Right atrium auricular region (tissue), 2 donors: ENCODE measurements around the gene RPN1. TPM values are rescaled to one million over a fixed set of nuclear protein-coding genes. Genes with fewer than 3 reads are reported as not detected.

Source experiments
- DNase-seq: peaks from one replicate; pipeline ENCODE4 v3.0.0-alpha.2; 2019; ENCODE audit warnings: low spot score
- H3K27ac ChIP-seq, 2 donors: fragments of 200-600 bp; sonication (generic); 1 replicate in 1 of 2; 2 replicates in 1 of 2; pipeline ENCODE4 v1.5.1; 2016 to 2019
- H3K27me3 ChIP-seq, 2 donors: fragments of 200-600 bp; sonication (generic); one replicate each; pipeline versions ENCODE4 v1.5.1 to v1.6.0; 2017 to 2019
- H3K36me3 ChIP-seq: fragments of 200-600 bp; sonication (generic); one replicate; pipeline ENCODE4 v1.5.1; 2016
- H3K4me1 ChIP-seq, 2 donors: fragments of 200-600 bp; sonication (generic); one replicate each; pipeline versions ENCODE4 v1.5.1 to v1.6.0; 2017 to 2019
- H3K4me3 ChIP-seq, 2 donors: fragments of 200-600 bp; sonication (generic); 1 replicate in 1 of 2; 2 replicates in 1 of 2; pipeline ENCODE4 v1.5.1; 2017 to 2019; ENCODE audit warnings: mild to moderate bottlenecking in 1 of 2, moderate library complexity in 1 of 2
- H3K9me3 ChIP-seq, 2 donors: fragments of 200-600 bp; sonication (generic); one replicate each; pipeline ENCODE4 v1.5.1; 2019
- CTCF ChIP-seq, 2 donors: fragments of 200-600 bp; sonication (generic); IDR thresholded peaks; one replicate each; pipeline ENCODE4 v1.5.1; 2019; ENCODE audit warnings: antibody characterized with exemption in 2 of 2
- total RNA-seq, 2 donors: library from RNA; depleted of rRNA; stranded (reverse); fragments of >200 nt; gene quantifications; one replicate each; pipeline ENCODE4 v1.1.0, GENCODE V29; 2016

RPN1 gene
- total RNA-seq, 2 donors from 2014 or later = 168 to 189 TPM

DNA sequence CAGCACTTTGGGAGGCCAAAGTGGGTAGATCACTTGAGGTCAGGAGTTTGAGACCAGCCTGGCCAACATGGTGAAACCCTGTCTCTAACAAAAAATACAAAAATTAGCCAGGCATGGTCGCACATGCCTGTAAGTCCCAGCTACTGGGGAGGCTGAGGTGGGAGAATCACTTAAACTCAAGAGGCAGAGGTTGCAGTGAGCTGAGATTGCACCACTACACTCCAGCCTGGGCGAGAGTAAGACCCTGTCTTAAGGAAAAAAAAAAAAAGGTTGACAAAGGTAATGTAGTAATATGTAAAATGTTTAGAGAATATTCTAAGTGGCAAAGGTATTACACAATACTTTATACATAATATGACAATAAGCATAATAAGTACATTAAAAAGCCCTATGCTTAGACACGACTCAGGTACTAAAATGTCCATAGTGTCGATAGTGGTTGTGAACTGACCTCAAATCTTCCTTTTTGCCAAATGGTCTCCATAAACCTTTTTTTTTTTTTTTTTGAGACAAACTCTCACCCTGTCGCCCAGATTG is 16.5 kb downstream of the RPN1 start:
- Histone ChIP-seq H3K27me3 (no peaks in the 10 kb centered on the region), H3K27ac (no peak overlapping the region), H3K4me1 (no peaks in the 10 kb centered on the region), H3K4me3 (no peak overlapping the region), H3K9me3 (no peaks in the 10 kb centered on the region), H3K36me3 (peaks cover 46% of the 10 kb centered on the region)
- DNase-seq = no peak
- no peak for TF ChIP-seq CTCF (IDR thresholded peaks at IDR 0.05)

- H3K4me3 ChIP-seq = no peak overlapping the region
- no peaks in the 10 kb centered on the region for H3K9me3 ChIP-seq
- H3K27ac ChIP-seq = peak overlapping the region; percentile 2 to 25
- DNase-seq = no peak
- peaks cover 56% of the 10 kb centered on the region for H3K36me3 ChIP-seq
- no peaks in the 10 kb centered on the region for H3K27me3 ChIP-seq
- H3K4me1 ChIP-seq = no peaks in the 10 kb centered on the region
- no peak for TF ChIP-seq CTCF (IDR thresholded peaks at IDR 0.05)
These were observed 18.3 kb downstream of the RPN1 start for GRCh38 chr3:128632301-128632700.

GRCh38 chr3:128629936-128630335 is 20.7 kb downstream of the RPN1 start:
- no peak overlapping the region for H3K27ac ChIP-seq
- no peak for DNase-seq
- H3K4me1 ChIP-seq = peaks cover 0 to 6% of the 10 kb centered on the region in 2 donors
- no peak for TF ChIP-seq CTCF (IDR thresholded peaks at IDR 0.05)
- H3K36me3 ChIP-seq = peaks cover 69% of the 10 kb centered on the region
- no peak overlapping the region for H3K4me3 ChIP-seq
- H3K9me3 ChIP-seq = no peaks in the 10 kb centered on the region
- H3K27me3 ChIP-seq = no peaks in the 10 kb centered on the region

DNA sequence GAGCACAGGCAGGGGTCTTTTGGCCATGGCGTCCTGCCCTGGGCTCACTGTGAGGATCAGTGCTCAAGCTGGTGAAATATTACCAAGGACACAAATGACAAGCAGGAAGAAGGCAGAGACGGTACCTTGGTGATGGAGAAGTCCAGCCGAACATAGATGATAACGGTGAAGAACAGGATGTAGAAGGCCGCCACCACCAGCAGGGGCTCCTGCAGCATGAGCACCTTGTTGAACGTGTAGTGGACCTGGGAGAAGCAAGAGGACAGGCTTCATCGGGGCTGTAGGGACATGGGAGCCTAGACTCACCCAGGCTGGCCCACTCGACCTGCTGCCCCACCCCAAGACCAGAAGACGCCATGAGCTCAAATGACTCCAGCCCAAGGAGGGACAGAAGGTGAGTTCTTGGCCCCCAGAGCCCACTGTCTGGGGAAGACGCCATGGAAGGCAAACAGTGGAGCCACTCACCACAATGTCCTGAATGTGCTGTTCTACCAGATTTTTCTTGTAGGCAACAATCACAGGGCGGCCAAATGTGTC is 25.1 kb downstream of the RPN1 start:
- Histone ChIP-seq H3K27me3 (no peaks in the 10 kb centered on the region), H3K9me3 (no peaks in the 10 kb centered on the region)
- no peak for TF ChIP-seq CTCF (IDR thresholded peaks at IDR 0.05)

GRCh38 chr3:128624526-128625138 is 26.0 kb downstream of the RPN1 start:
- Histone ChIP-seq H3K4me1 (peaks cover 0 to 32% of the 10 kb centered on the region in 2 donors), H3K27me3 (no peaks in the 10 kb centered on the region), H3K9me3 (no peaks in the 10 kb centered on the region), H3K4me3 (no peak overlapping the region), H3K36me3 (peaks cover 92% of the 10 kb centered on the region), H3K27ac (peak overlapping the region; percentile 38 to 60)
- TF ChIP-seq CTCF (IDR thresholded peaks at IDR 0.05) = no peak
- DNase-seq = no peak

More for the DNA sequence above, 25.1 kb downstream of the RPN1 start:
- DNase-seq = no peak
- peaks cover 92% of the 10 kb centered on the region for H3K36me3 ChIP-seq
- no peak overlapping the region for H3K4me3 ChIP-seq
- H3K27ac ChIP-seq = peak overlapping the region; percentile 38 to 60
- H3K4me1 ChIP-seq = peaks cover 0 to 32% of the 10 kb centered on the region in 2 donors
